NCI-H2029 (cell line): ENCODE data around the gene IFNG-AS1.

ENCODE experiments used
- DNase-seq: peaks from one replicate; lab custom pipeline; 2025; lab: John Stamatoyannopoulos, UW

IFNG-AS1 gene

GRCh38 chr12:68037616-68038255 lies 48.5 kb downstream of the IFNG-AS1 start:
- DNase-seq = no peak

GRCh38 chr12:68038650-68039049 lies 49.4 kb downstream of the IFNG-AS1 start:
- no peak for DNase-seq

- peak; percentile 56 for DNase-seq
Observed at GRCh38 chr12:68040450-68041075, 51.3 kb downstream of the IFNG-AS1 start.

- DNase-seq = no peak
Observed at GRCh38 chr12:68042212-68042699, 53.0 kb downstream of the IFNG-AS1 start.

GRCh38 chr12:68043435-68043834 lies 54.2 kb downstream of the IFNG-AS1 start:
- no peak for DNase-seq

GRCh38 chr12:68048648-68049297 lies 59.5 kb downstream of the IFNG-AS1 start:
- no peak for DNase-seq

- DNase-seq = no peak
Observed at GRCh38 chr12:68056300-68056699, 67.1 kb downstream of the IFNG-AS1 start.

- no peak for DNase-seq
Observed at GRCh38 chr12:68063900-68064590, 74.8 kb downstream of the IFNG-AS1 start.

GRCh38 chr12:68065163-68065562 lies 75.9 kb downstream of the IFNG-AS1 start:
- DNase-seq = no peak

GRCh38 chr12:68065687-68066086 lies 76.4 kb downstream of the IFNG-AS1 start:
- DNase-seq = no peak

- DNase-seq = no peak
Observed at GRCh38 chr12:68067762-68068376, 78.6 kb downstream of the IFNG-AS1 start.

- DNase-seq = no peak
Observed at GRCh38 chr12:68069275-68069674, 80.0 kb downstream of the IFNG-AS1 start.
